Liver (tissue), 9 donors: Measurements from ENCODE around the gene SELENOS. TPM values are rescaled to one million over a fixed set of nuclear protein-coding genes. Genes with fewer than 3 reads are reported as not detected.
A peak's percentile ranks its signal among the peaks of the same experiment; 100 is the strongest.

Source experiments
- DNase-seq: peaks from one replicate; pipeline ENCODE4 v3.0.0-alpha.2; 2017; ENCODE audit warnings: low spot score
- H3K27ac ChIP-seq, 2 donors: one replicate each; pipeline ENCODE4 v1.7.0; 2013; ENCODE audit warnings: inconsistent platforms in 2 of 2, low read length in 2 of 2, control low read depth in 1 of 2, low read depth in 1 of 2, mild to moderate bottlenecking in 1 of 2
- H3K27me3 ChIP-seq, 4 donors: one replicate each; pipeline versions ENCODE4 v1.6.1 to v1.7.0; 2013; ENCODE audit warnings: low read length in 3 of 4, inconsistent platforms in 1 of 4, mild to moderate bottlenecking in 1 of 4, moderate library complexity in 1 of 4; ENCODE audit not compliant: control insufficient read depth in 4 of 4, insufficient read depth in 4 of 4
- H3K36me3 ChIP-seq, 4 donors: one replicate each; pipeline versions ENCODE4 v1.6.1 to v1.7.0; 2013; ENCODE audit warnings: low read length in 3 of 4, mild to moderate bottlenecking in 3 of 4, low read depth in 1 of 4, moderate library complexity in 1 of 4; ENCODE audit not compliant: control insufficient read depth in 4 of 4, insufficient read depth in 3 of 4
- H3K4me1 ChIP-seq, 4 donors: one replicate each; pipeline versions ENCODE4 v1.6.1 to v1.7.0; 2013; ENCODE audit warnings: low read length in 3 of 4, mild to moderate bottlenecking in 3 of 4, moderate library complexity in 1 of 4; ENCODE audit not compliant: control insufficient read depth in 4 of 4, insufficient read depth in 4 of 4
- H3K4me3 ChIP-seq, 3 donors: one replicate each; pipeline versions ENCODE4 v1.6.1 to v1.7.0; 2013; ENCODE audit warnings: low read length in 3 of 3, control low read depth in 1 of 3, low read depth in 1 of 3, mild to moderate bottlenecking in 1 of 3
- H3K9ac ChIP-seq, 2 donors: one replicate each; pipeline ENCODE4 v1.7.0; 2013; ENCODE audit warnings: low read length in 2 of 2, mild to moderate bottlenecking in 2 of 2, moderate library complexity in 2 of 2, control low read depth in 1 of 2, low read depth in 1 of 2
- H3K9me3 ChIP-seq, 4 donors: one replicate each; pipeline versions ENCODE4 v1.6.1 to v1.7.0; 2013; ENCODE audit warnings: low read length in 3 of 4; ENCODE audit not compliant: control insufficient read depth in 4 of 4
- ATF3 ChIP-seq: IDR thresholded peaks from 2 replicates; pipeline ENCODE4 v1.6.1; 2016; ENCODE audit warnings: antibody characterized with exemption
- CTCF ChIP-seq: fragments of 150-350 bp; IDR thresholded peaks from 2 replicates; pipeline ENCODE4 v1.5.1; 2017; ENCODE audit warnings: improper control_type of control experiment, low read depth, low read length; ENCODE audit not compliant: missing input control
- FOXA1 ChIP-seq: IDR thresholded peaks from 2 replicates; pipeline ENCODE4 v1.6.1; 2016; ENCODE audit warnings: antibody characterized with exemption
- GABPA ChIP-seq, 2 donors: IDR thresholded peaks in 1 of 2; conservative IDR thresholded peaks in 1 of 2; 2 replicates each; pipeline ENCODE4 v1.6.1; 2016; ENCODE audit warnings: antibody characterized with exemption in 2 of 2, mild to moderate bottlenecking in 1 of 2, moderate library complexity in 1 of 2
- HNF4A ChIP-seq, 2 donors: conservative IDR thresholded peaks; 2 replicates each; pipeline ENCODE4 v1.6.1; 2016; ENCODE audit warnings: antibody characterized with exemption in 2 of 2, mild to moderate bottlenecking in 2 of 2
- HNF4G ChIP-seq: IDR thresholded peaks from 2 replicates; pipeline ENCODE4 v1.6.1; 2016; ENCODE audit warnings: antibody characterized with exemption
- JUND ChIP-seq, 2 donors: IDR thresholded peaks; 2 replicates each; pipeline ENCODE4 v1.6.1; 2016; ENCODE audit warnings: antibody characterized with exemption in 2 of 2
- MAX ChIP-seq: IDR thresholded peaks from 2 replicates; pipeline ENCODE4 v1.6.1; 2016; ENCODE audit warnings: antibody characterized with exemption
- NR2F2 ChIP-seq: IDR thresholded peaks from 2 replicates; pipeline ENCODE4 v1.6.1; 2016; ENCODE audit warnings: antibody characterized with exemption
- RAD21 ChIP-seq, 2 donors: IDR thresholded peaks; 2 replicates each; pipeline ENCODE4 v1.6.1; 2016; ENCODE audit warnings: antibody characterized with exemption in 2 of 2, mild to moderate bottlenecking in 2 of 2
- RXRA ChIP-seq, 2 donors: IDR thresholded peaks; 2 replicates each; pipeline ENCODE4 v1.6.1; 2017 to 2018; ENCODE audit warnings: antibody characterized with exemption in 2 of 2, mild to moderate bottlenecking in 1 of 2
- SP1 ChIP-seq: IDR thresholded peaks from 2 replicates; pipeline ENCODE4 v1.6.1; 2018; ENCODE audit warnings: antibody characterized with exemption, mild to moderate bottlenecking
- YY1 ChIP-seq: IDR thresholded peaks from 2 replicates; pipeline ENCODE4 v1.6.1; 2016; ENCODE audit warnings: antibody characterized with exemption, mild to moderate bottlenecking
- ZBTB33 ChIP-seq: IDR thresholded peaks from 2 replicates; pipeline ENCODE4 v1.6.1; 2016; ENCODE audit warnings: antibody characterized with exemption
- WGBS: extraction: QIAGEN DNeasy Blood & Tissue Kit; methylation state at CpG from one replicate; pipeline ENCODE4 v1.1.7; 2013; 5-methylcytosine and 5-hydroxymethylcytosine counted together
- polyA plus RNA-seq, 2 donors: library from polyadenylated mRNA; stranded (reverse) in 1 of 2; unstranded in 1 of 2; fragments of 200-250 nt in 1 of 2; fragments of >200 nt in 1 of 2; fragmentation: Nextera tagmentation in 1 of 2; extraction: Ambion mirVana in 1 of 2; gene quantifications; one replicate each; pipeline versions ENCODE4 v1.2.1 to v1.2.3, GENCODE V29; 2013 to 2015
- total RNA-seq, 2 donors: library from RNA; depleted of rRNA; stranded (reverse); fragments of >200 nt; gene quantifications; one replicate each; pipeline ENCODE4 v1.2.3, GENCODE V29; 2014
- donor health status: healthy.
- donor health status: healthy.
- donor health status: healthy.
- donor health status: healthy.
- donor health status: healthy.

The SELENOS gene
- total and polyA plus RNA-seq, 4 donors, result 25.8 to 71.1 (median 65.8) TPM

- no peak for DNase-seq
- WGBS, result 91% methylated on average over 19 of the region's 19 CpGs
- TF ChIP-seq FOXA1 (no peak), GABPA (IDR thresholded peaks at IDR 0.05 in 1 of 2, conservative IDR thresholded peaks at IDR 0.05 in 1 of 2) (no peak), YY1 (no peak)
Measured at GRCh38 chr15:101314336-101315125, 37.2 kb upstream of the SELENOS start.

GRCh38 chr15:101313041-101313761 lies 35.9 kb upstream of the SELENOS start:
- Histone ChIP-seq H3K36me3 (peaks cover 22 to 75% (median 39%) of the 10 kb centered on the region in 4 donors), H3K4me1 (no peaks in the 10 kb centered on the region), H3K9me3 (no peaks in the 10 kb centered on the region), H3K9ac (no peak overlapping the region), H3K4me3 (no peak overlapping the region), H3K27me3 (no peaks in the 10 kb centered on the region), H3K27ac (no peak overlapping the region)
- TF ChIP-seq RXRA (IDR thresholded peaks at IDR 0.05), result peak in 1 of 2 donors; percentile 28
- TF ChIP-seq MAX, result no peak
- TF ChIP-seq JUND (IDR thresholded peaks at IDR 0.05), result no peak
- TF ChIP-seq HNF4A (conservative IDR thresholded peaks at IDR 0.05), result peak; percentile 81 to 87
- no peak for TF ChIP-seq ZBTB33
- no peak for TF ChIP-seq NR2F2
- TF ChIP-seq YY1, result no peak
- TF ChIP-seq RAD21 (IDR thresholded peaks at IDR 0.05), result peak in 1 of 2 donors; percentile 15
- no peak for TF ChIP-seq GABPA (IDR thresholded peaks at IDR 0.05 in 1 of 2, conservative IDR thresholded peaks at IDR 0.05 in 1 of 2)
- TF ChIP-seq CTCF, result no peak
- TF ChIP-seq ATF3, result peak; percentile 87
- peak; percentile 11 for TF ChIP-seq SP1
- no peak for TF ChIP-seq HNF4G
- 72% methylated on average over 21 of the region's 21 CpGs for WGBS
- no peak for DNase-seq

More at GRCh38 chr15:101314336-101315125, 37.2 kb upstream of the SELENOS start:
- Histone ChIP-seq H3K36me3 (peaks cover 26 to 76% (median 45%) of the 10 kb centered on the region in 4 donors), H3K4me1 (no peaks in the 10 kb centered on the region), H3K27me3 (no peaks in the 10 kb centered on the region), H3K4me3 (no peak overlapping the region), H3K9me3 (no peaks in the 10 kb centered on the region), H3K9ac (no peak overlapping the region), H3K27ac (no peak overlapping the region)
